AG04450 (cell line): ENCODE measurements around the gene SLU7. TPM values are rescaled to one million over a fixed set of nuclear protein-coding genes. Genes with fewer than 3 reads are reported as not detected.

ENCODE experiments used
- CTCF ChIA-PET: fragments of 300-600, 350-600 bp; formaldehyde crosslinking; extraction: SDS; loops from one replicate; lab custom pipeline; 2022; ENCODE audit warnings: antibody characterized with exemption, inconsistent platforms; lab: Charles Lee
- POLR2A ChIA-PET: fragments of 350-600 bp; formaldehyde crosslinking; extraction: SDS; loops from one replicate; lab custom pipeline; 2021; ENCODE audit warnings: antibody characterized with exemption, inconsistent platforms; lab: Yijun Ruan, JAX
- DNase-seq: peaks from one replicate; pipeline ENCODE4 v3.0.0-alpha.2; 2011; ENCODE audit warnings: low read depth, low spot score
- H3K27ac ChIP-seq: one replicate; pipeline ENCODE4 v1.5.1; 2012; ENCODE audit warnings: low read depth, low read length, control low read depth
- H3K27me3 ChIP-seq: one replicate; pipeline ENCODE4 v1.6.0; 2012; ENCODE audit warnings: low read length; ENCODE audit not compliant: control insufficient read depth, insufficient read depth
- H3K4me3 ChIP-seq: 2 replicates; pipeline ENCODE4 v1.5.1; 2011; ENCODE audit warnings: mild to moderate bottlenecking, low read depth, low read length, control low read depth
- H3K9me3 ChIP-seq: 2 replicates; pipeline ENCODE4 v1.5.1; 2012; ENCODE audit warnings: low read length; ENCODE audit not compliant: control insufficient read depth, insufficient read depth
- CTCF ChIP-seq: IDR thresholded peaks from 2 replicates; pipeline ENCODE4 v1.5.1; 2011; ENCODE audit warnings: low read depth, low read length, control low read depth, inconsistent platforms
- polyA plus RNA-seq: library from polyadenylated mRNA; depleted of rRNA; stranded (reverse); fragments of >200 nt; gene quantifications from 2 replicates; pipeline ENCODE4 v1.2.3, GENCODE V29; 2011

Gene SLU7
- polyA plus RNA-seq, 1 experiment = 59.5 TPM

DNA sequence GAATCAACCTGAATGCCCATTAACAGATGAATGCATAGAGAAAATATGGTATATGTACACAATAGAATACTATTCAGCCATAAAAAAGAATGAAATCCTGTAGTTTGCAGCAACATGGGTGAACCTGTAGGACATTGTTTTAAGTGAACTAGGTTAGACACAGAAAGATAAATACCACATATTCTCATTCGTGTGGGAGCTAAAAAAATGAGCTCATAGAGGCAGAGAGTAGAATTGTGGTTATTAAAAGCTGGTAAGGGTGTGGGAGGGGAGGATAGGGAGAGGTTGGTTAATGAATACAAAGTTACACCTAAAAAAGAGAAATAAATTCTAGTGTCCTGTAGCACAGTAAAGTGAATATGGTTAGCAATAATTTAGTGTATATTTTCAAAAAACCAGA is 26.3 kb upstream of the SLU7 start:
- Histone ChIP-seq H3K27me3 (peaks cover 2% of the 10 kb centered on the region), H3K27ac (no peak overlapping the region), H3K9me3 (no peaks in the 10 kb centered on the region), H3K4me3 (no peak overlapping the region)
- TF ChIP-seq CTCF = no peak
- no peak for DNase-seq
- CTCF ChIA-PET = no interaction called here
- POLR2A ChIA-PET = no interaction called here

DNA sequence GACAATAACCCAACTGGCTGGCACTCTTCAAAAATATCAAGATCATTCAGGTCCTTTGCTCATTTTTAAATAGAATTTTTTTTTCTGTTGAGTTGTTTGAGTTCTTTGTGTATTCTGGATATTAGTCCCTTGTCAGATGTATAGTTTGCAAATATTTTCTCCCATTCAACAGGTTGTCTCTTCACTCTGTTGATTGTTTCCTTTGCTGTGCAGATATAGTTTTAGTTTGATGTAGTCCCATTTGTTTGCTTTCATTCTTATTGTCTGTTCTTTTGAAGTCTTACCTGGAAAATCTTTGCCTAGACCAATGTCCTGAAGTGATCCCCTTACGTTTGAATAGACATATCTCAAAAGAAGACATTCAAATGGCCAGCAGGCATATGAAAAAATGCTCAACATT is 25.5 kb upstream of the SLU7 start:
- DNase-seq = no peak
- ChIA-PET CTCF (no interaction called here), POLR2A (no interaction called here)
- no peak overlapping the region for H3K4me3 ChIP-seq
- no peak for TF ChIP-seq CTCF
- H3K27ac ChIP-seq = no peak overlapping the region
- peaks cover 2% of the 10 kb centered on the region for H3K27me3 ChIP-seq
- H3K9me3 ChIP-seq = no peaks in the 10 kb centered on the region

- Histone ChIP-seq H3K9me3 (no peaks in the 10 kb centered on the region), H3K4me3 (no peak overlapping the region), H3K27ac (no peak overlapping the region), H3K27me3 (peaks cover 2% of the 10 kb centered on the region)
- no peak for DNase-seq
- CTCF ChIA-PET = interaction anchor here (1.1 kb wide), 1 partner anchor 9 kb away, joined by 3 read pairs; no protein-coding TSS in a partner anchor
- POLR2A ChIA-PET = no interaction called here
- TF ChIP-seq CTCF = no peak
Observed at GRCh38 chr5:160442824-160443431, 24.0 kb upstream of the SLU7 start.

- Histone ChIP-seq H3K9me3 (no peaks in the 10 kb centered on the region), H3K27me3 (peaks cover 4% of the 10 kb centered on the region), H3K27ac (no peak overlapping the region), H3K4me3 (no peak overlapping the region)
- CTCF ChIA-PET = interaction anchor here (0.6 to 4.7 kb wide), 3 partner anchors 9 to 18 kb away, joined by 3 to 113 read pairs (median 3); partner anchors contain the start of gene PTTG1
- no peak for TF ChIP-seq CTCF
- POLR2A ChIA-PET = no interaction called here
- DNase-seq = no peak
Observed at GRCh38 chr5:160441311-160441781, 22.5 kb upstream of the SLU7 start.

DNA sequence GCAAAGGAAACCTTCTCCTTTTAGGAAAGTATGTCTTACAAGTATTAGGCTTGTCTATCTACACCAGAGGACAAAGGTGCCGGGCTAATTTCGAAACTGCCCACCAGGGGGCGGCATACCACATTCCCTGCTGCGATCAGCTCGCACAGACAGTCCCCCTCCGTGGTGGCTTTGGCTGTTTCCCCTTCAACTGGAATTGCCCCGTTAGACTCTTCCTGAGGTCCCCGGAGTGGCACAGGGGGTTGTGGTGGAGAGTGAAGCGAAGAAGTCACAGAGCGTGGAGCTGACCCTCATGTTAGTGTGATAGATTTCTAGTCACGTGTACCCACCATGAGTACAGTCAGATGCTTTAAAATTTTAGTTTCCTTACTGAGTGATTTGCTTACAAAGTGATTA is 20.3 kb upstream of the SLU7 start:
- POLR2A ChIA-PET = interaction anchor here (0.6 to 1.9 kb wide), 2 partner anchors 18 to 28 kb away, joined by 4 to 6 read pairs; partner anchors contain the start of gene PTTG1
- Histone ChIP-seq H3K27me3 (peaks cover 7% of the 10 kb centered on the region), H3K9me3 (no peaks in the 10 kb centered on the region), H3K4me3 (peak overlapping the region; percentile 60), H3K27ac (no peak overlapping the region)
- TF ChIP-seq CTCF = peak; percentile 95
- DNase-seq = peak; percentile 44
- CTCF ChIA-PET = interaction anchor here (0.6 to 4.7 kb wide), 33 partner anchors 9 to 1396 kb away, joined by 3 to 113 read pairs (median 5); partner anchors contain the start of genes FAM200C and PTTG1
